HepG2 (cell line): ENCODE measurements around the gene SARS2. TPM values are rescaled to one million over a fixed set of nuclear protein-coding genes. Genes with fewer than 3 reads are reported as not detected.

ENCODE experiments used
- ATAC-seq: fragments of 200-7000 bp; cut with Tn5 transposase; 3 replicates; pipeline ENCODE4 v1.9.1; 2020; ENCODE audit warnings: mild to moderate bottlenecking, moderate library complexity
- BruUV-seq: library from RNA; stranded (reverse); fragments of 400-500 nt; replicated peaks from 2 replicates; lab custom pipeline; 2021; lab: Mats Ljungman, UMichigan
- CTCF ChIA-PET: fragments of 300-600 bp; formaldehyde crosslinking; extraction: SDS; loops from one replicate; lab custom pipeline; 2021; ENCODE audit warnings: low total read pairs, inconsistent platforms, low intra/inter-chr PET ratio; lab: Yijun Ruan, JAX
- POLR2A ChIA-PET: fragments of 350-600 bp; sonication (Branson Sonifier 250); formaldehyde crosslinking; loops from one replicate; lab custom pipeline; 2020; ENCODE audit warnings: antibody characterized with exemption, inconsistent platforms; lab: Yijun Ruan, JAX
- DNase-seq: peaks from one replicate; pipeline ENCODE4 v3.0.0-alpha.2; 2015; ENCODE audit warnings: low spot score
- FAIRE-seq: peaks from 3 replicates; lab custom pipeline; 2011; peaks lifted over from hg19 to GRCh38; lab: Jason Lieb, UNC
- H2AFZ ChIP-seq: one replicate; pipeline ENCODE4 v1.6.1; 2011; ENCODE audit warnings: low read length, inconsistent platforms
- H3K27ac ChIP-seq: fragments of 300-600 bp; 3 replicates; pipeline ENCODE4 v1.8.0; 2011; ENCODE audit warnings: mixed run types, mild to moderate bottlenecking, mixed read lengths, low read length, inconsistent platforms; ENCODE audit not compliant: insufficient read depth; ENCODE audit errors: extremely low read length
- H3K27me3 ChIP-seq, 2 experiments: fragments of 200-600 bp in 1 of 2; 2 replicates in 1 of 2; 3 replicates in 1 of 2; pipeline versions ENCODE4 v1.6.0 to v1.8.0; 2011; ENCODE audit warnings: low read length in 2 of 2, mild to moderate bottlenecking in 2 of 2, moderate library complexity in 2 of 2, inconsistent platforms in 1 of 2; ENCODE audit not compliant: insufficient read depth in 2 of 2, control insufficient read depth in 1 of 2
- H3K36me3 ChIP-seq, 2 experiments: fragments of 200-600 bp in 1 of 2; replicated peaks in 1 of 2; 2 replicates in 1 of 2; 3 replicates in 1 of 2; pipeline versions ENCODE4 v1.5.1 to v1.8.0; 2011; ENCODE audit warnings: low read length in 2 of 2, inconsistent platforms in 1 of 2; ENCODE audit not compliant: insufficient read depth in 2 of 2, control insufficient read depth in 1 of 2
- H3K4me1 ChIP-seq: 2 replicates; pipeline ENCODE4 v1.5.1; 2012; ENCODE audit warnings: low read length, inconsistent platforms; ENCODE audit not compliant: insufficient read depth
- H3K4me2 ChIP-seq: 2 replicates; pipeline ENCODE4 v1.6.0; 2011; ENCODE audit warnings: low read depth, low read length, inconsistent platforms
- H3K4me3 ChIP-seq, 3 experiments: fragments of 200-600 bp in 1 of 3; sonication (generic), shearing (Covaris generic) in 1 of 3; replicated peaks in 1 of 3; 2 replicates each; pipeline ENCODE4 v1.5.1; 2011 to 2016; ENCODE audit warnings: low read length in 3 of 3, inconsistent platforms in 2 of 3, low read depth in 2 of 3, mild to moderate bottlenecking in 2 of 3, control low read depth in 1 of 3, mixed read lengths in 1 of 3; ENCODE audit not compliant: insufficient read depth in 1 of 3
- H3K79me2 ChIP-seq: one replicate; pipeline ENCODE4 v1.6.1; 2011; ENCODE audit warnings: low read length, inconsistent platforms; ENCODE audit not compliant: insufficient read depth
- H3K9ac ChIP-seq: 2 replicates; pipeline ENCODE4 v1.6.0; 2011; ENCODE audit warnings: mild to moderate bottlenecking, low read depth, low read length, inconsistent platforms; ENCODE audit not compliant: insufficient read depth
- H3K9me3 ChIP-seq: 2 replicates; pipeline ENCODE4 v1.5.1; 2012; ENCODE audit warnings: mild to moderate bottlenecking, low read length
- H4K20me1 ChIP-seq: 2 replicates; pipeline ENCODE4 v1.6.0; 2011; ENCODE audit warnings: inconsistent platforms, mild to moderate bottlenecking, low read length, moderate library complexity; ENCODE audit not compliant: insufficient read depth
- CAMTA2 ChIP-seq: sonication (generic); formaldehyde crosslinking; IDR thresholded peaks from 2 replicates; pipeline ENCODE4 v1.4.0; 2020; ENCODE audit warnings: mild to moderate bottlenecking, missing genetic modification reagents, borderline replicate concordance
- NONO ChIP-seq, 2 experiments: fragments of 450-650 bp in 1 of 2; sonication (generic) in 1 of 2; formaldehyde crosslinking in 1 of 2; IDR thresholded peaks in 1 of 2; conservative IDR thresholded peaks in 1 of 2; 2 replicates each; pipeline versions ENCODE4 v1.6.1 to v1.8.0; 2017 to 2022; ENCODE audit warnings: mild to moderate bottlenecking in 1 of 2, missing genetic modification reagents in 1 of 2, moderate library complexity in 1 of 2
- SAP130 ChIP-seq: IDR thresholded peaks from 2 replicates; pipeline ENCODE4 v1.6.1; 2016; ENCODE audit warnings: low read depth
- U2AF1 ChIP-seq: fragments of 200-400 bp; formaldehyde crosslinking; optimal IDR thresholded peaks from 2 replicates; pipeline ENCODE3; 2017; ENCODE audit warnings: mild to moderate bottlenecking, low read depth, low read length
- ZNF274 ChIP-seq: sonication (generic); formaldehyde crosslinking; IDR thresholded peaks from 2 replicates; pipeline ENCODE4 v1.5.1; 2020; ENCODE audit warnings: mild to moderate bottlenecking, missing genetic modification reagents
- ZNF430 ChIP-seq: sonication (generic); formaldehyde crosslinking; IDR thresholded peaks from 2 replicates; pipeline ENCODE4 v1.9.0; 2021; ENCODE audit warnings: mild to moderate bottlenecking, missing genetic modification reagents
- ZNF598 ChIP-seq: sonication (generic); formaldehyde crosslinking; IDR thresholded peaks from 2 replicates; pipeline ENCODE4 v1.5.1; 2020; ENCODE audit warnings: mild to moderate bottlenecking, missing genetic modification reagents, borderline replicate concordance
- ZNF713 ChIP-seq: sonication (generic); formaldehyde crosslinking; IDR thresholded peaks from 2 replicates; pipeline ENCODE4 v1.4.0; 2020; ENCODE audit warnings: mild to moderate bottlenecking, missing genetic modification reagents
- ZNF780A ChIP-seq: sonication (generic); formaldehyde crosslinking; IDR thresholded peaks from 2 replicates; pipeline ENCODE4 v1.8.0; 2022; ENCODE audit warnings: mild to moderate bottlenecking, missing genetic modification reagents, moderate library complexity
- WGBS: methylation state at CpG from one replicate; pipeline ENCODE4 v1.1.6; 2017; ENCODE audit warnings: low lambda C conversion rate; 5-methylcytosine and 5-hydroxymethylcytosine counted together
- in situ Hi-C: cut with HindIII; loops from 2 replicates; pipeline ENCODE4 v1.10.0; 2017; ENCODE audit warnings: low pct_unique_long_range_greater_than_20kb; ENCODE audit not compliant: extremely low pct_ligation_motif_present
- intact Hi-C: fragments of 100-400 bp; cut with micrococcal nuclease; formaldehyde crosslinking; loops from one replicate; pipeline ENCODE4 v1.10.0; 2022; ENCODE audit not compliant: unreplicated experiment
- polyA plus RNA-seq, 8 experiments: library from polyadenylated mRNA; depleted of rRNA in 3 of 8; stranded (reverse) in 7 of 8; unstranded in 1 of 8; fragments of >200 nt; fragmentation: Illumina TruSeq in 4 of 8; extraction: Trizol in 4 of 8; gene quantifications; 2 replicates each; pipeline versions ENCODE4 v1.2.1 to v1.2.3, GENCODE V29; 2011 to 2016; ENCODE audit warnings: low read depth in 4 of 8, missing spikeins in 1 of 8, mixed read lengths in 1 of 8; ENCODE audit not compliant: insufficient read depth in 1 of 8
- total RNA-seq, 5 experiments: library from RNA; depleted of rRNA; stranded (reverse); fragments of >200 nt; fragmentation: Illumina TruSeq; extraction: Trizol; gene quantifications; 2 replicates each; pipeline ENCODE4 v1.2.3, GENCODE V29; 2016; ENCODE audit warnings: low read depth in 1 of 5
- TF ChIP-seq, protein P1 (sequence below): sonication (generic); formaldehyde crosslinking; IDR thresholded peaks from 2 replicates; pipeline ENCODE4 v1.4.0; 2020; ENCODE audit warnings: missing genetic modification reagents, borderline replicate concordance

SARS2 gene
- total and polyA plus RNA-seq, 2 of the 13 experiments (the other 11 are each of a cell fraction or from before 2014, with no cell fraction given), result 40.0 to 48.6 TPM

DNA sequence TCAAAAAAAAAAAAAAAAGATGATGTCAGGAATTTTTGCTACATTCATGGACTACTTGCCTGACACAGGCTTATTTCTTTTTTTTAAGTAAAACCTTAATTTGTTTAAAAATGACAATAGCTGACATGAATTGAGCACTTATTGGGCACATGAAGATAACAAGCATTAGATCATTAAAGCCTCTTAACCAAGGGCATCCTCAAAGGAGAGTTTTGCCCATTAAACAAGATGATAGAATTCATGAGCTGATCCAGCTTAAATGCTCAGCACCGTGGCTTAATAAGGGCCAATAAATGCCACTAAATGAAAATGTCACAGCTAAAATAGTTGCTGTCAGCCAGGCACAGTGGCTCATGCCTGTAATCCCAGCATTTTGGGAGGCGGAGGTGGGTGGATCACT lies 25.7 kb upstream of the SARS2 start (continued):
- TF ChIP-seq, protein P1, sequence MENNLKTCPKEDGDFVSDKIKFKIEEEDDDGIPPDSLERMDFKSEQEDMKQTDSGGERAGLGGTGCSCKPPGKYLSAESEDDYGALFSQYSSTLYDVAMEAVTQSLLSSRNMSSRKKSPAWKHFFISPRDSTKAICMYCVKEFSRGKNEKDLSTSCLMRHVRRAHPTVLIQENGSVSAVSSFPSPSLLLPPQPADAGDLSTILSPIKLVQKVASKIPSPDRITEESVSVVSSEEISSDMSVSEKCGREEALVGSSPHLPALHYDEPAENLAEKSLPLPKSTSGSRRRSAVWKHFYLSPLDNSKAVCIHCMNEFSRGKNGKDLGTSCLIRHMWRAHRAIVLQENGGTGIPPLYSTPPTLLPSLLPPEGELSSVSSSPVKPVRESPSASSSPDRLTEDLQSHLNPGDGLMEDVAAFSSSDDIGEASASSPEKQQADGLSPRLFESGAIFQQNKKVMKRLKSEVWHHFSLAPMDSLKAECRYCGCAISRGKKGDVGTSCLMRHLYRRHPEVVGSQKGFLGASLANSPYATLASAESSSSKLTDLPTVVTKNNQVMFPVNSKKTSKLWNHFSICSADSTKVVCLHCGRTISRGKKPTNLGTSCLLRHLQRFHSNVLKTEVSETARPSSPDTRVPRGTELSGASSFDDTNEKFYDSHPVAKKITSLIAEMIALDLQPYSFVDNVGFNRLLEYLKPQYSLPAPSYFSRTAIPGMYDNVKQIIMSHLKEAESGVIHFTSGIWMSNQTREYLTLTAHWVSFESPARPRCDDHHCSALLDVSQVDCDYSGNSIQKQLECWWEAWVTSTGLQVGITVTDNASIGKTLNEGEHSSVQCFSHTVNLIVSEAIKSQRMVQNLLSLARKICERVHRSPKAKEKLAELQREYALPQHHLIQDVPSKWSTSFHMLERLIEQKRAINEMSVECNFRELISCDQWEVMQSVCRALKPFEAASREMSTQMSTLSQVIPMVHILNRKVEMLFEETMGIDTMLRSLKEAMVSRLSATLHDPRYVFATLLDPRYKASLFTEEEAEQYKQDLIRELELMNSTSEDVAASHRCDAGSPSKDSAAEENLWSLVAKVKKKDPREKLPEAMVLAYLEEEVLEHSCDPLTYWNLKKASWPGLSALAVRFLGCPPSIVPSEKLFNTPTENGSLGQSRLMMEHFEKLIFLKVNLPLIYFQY (CRISPR knock-in tag), result no peak
- TF ChIP-seq ZNF598 (CRISPR knock-in tag) (no peak), CAMTA2 (no peak), ZNF274 (no peak)

DNA sequence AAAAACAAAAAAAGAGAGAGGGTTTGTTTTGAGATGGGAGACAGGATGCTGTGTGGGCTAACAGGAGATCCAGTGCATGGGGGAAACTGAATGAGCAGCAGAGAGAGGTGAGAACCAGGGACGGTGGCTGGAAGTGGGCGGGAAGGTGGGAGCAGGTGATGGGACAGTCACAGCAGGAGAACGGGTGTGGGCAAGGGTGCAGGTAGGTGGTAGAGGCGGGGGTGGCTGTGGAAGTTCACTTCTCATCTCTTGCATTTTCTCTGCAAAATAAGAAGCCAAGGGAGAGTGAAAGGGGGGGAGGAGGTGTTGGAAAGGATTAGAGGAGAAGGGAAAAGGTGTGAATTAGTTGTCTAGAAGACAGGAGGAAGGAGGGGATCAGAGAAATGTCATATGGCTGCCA lies 23.1 kb upstream of the SARS2 start:
- no peaks in the 10 kb centered on the region for H3K9me3 ChIP-seq
- FAIRE-seq, result no peak
- TF ChIP-seq SAP130 (no peak), ZNF780A (CRISPR knock-in tag) (no peak), U2AF1 (no peak), ZNF430 (0 out of 2 replicates have a peak, but pooled peaks have one; percentile 16), ZNF713 (CRISPR knock-in tag) (no peak), NONO (IDR thresholded peaks at IDR 0.05) (no peak), NONO (CRISPR knock-in tag; conservative IDR thresholded peaks at IDR 0.05) (0 out of 2 replicates have a peak, but pooled peaks have one; percentile 28)
- TF ChIP-seq, all 625 proteins: peak for 2
- POLR2A ChIA-PET, result interaction anchor here (1.3 to 1.5 kb wide), 2 partner anchors 22 to 23 kb away, joined by 4 to 10 read pairs; partner anchors contain the start of genes FBXO17, MRPS12 and SARS2
- DNase-seq (no peak), ATAC-seq (no peak)
- H3K4me2 ChIP-seq, result no peak overlapping the region
- CTCF ChIA-PET, result no interaction called here
- no peak overlapping the region for H3K4me3 ChIP-seq
- in situ Hi-C loops (no loop called here), intact Hi-C loops (no loop called here)
- H3K36me3 ChIP-seq, result peaks cover 1 to 3% of the 10 kb centered on the region in 2 experiments; a peak in 3 of 5 replicates
- H2AFZ ChIP-seq, result no peak overlapping the region
- H3K79me2 ChIP-seq, result no peaks in the 10 kb centered on the region
- H3K27ac ChIP-seq, result no peak overlapping the region
- no peak overlapping the region for H3K9ac ChIP-seq
- H3K4me1 ChIP-seq, result peaks cover 34% of the 10 kb centered on the region
- WGBS, result 89% methylated on average over 4 of the region's 4 CpGs
- BruUV-seq, result no TSS peak
- no peaks in the 10 kb centered on the region for H3K27me3 ChIP-seq
- H4K20me1 ChIP-seq, result peaks cover 8% of the 10 kb centered on the region; the same call in 1 of the 2 replicates
